Gastrocnemius medialis (tissue), 4 donors: ENCODE measurements around the gene PDE4B. TPM values are rescaled to one million over a fixed set of nuclear protein-coding genes. Genes with fewer than 3 reads are reported as not detected.

Experiments used
- ATAC-seq, 2 donors: fragments of 150-250 bp; one replicate each; pipeline ENCODE4 v1.9.1; 2016
- DNase-seq, 2 donors: peaks; one replicate each; pipeline ENCODE4 v3.0.0-alpha.2; 2019
- H3K27ac ChIP-seq, 4 donors: fragments of 200-600 bp; sonication (generic); 1 replicate in 1 of 4; 2 replicates in 3 of 4; pipeline ENCODE4 v1.5.1; 2016 to 2018; ENCODE audit warnings: mild to moderate bottlenecking in 2 of 4, moderate library complexity in 1 of 4
- H3K27me3 ChIP-seq, 3 donors: fragments of 200-600 bp; sonication (generic) in 2 of 3; 1 replicate in 1 of 3; 2 replicates in 2 of 3; pipeline versions ENCODE4 v1.5.1 to v1.6.0; 2016 to 2019; ENCODE audit warnings: mild to moderate bottlenecking in 1 of 3, moderate library complexity in 1 of 3
- H3K36me3 ChIP-seq, 2 donors: fragments of 200-600 bp; sonication (generic) in 1 of 2; one replicate each; pipeline ENCODE4 v1.5.1; 2017 to 2018
- H3K4me1 ChIP-seq, 2 donors: fragments of 200-600 bp; sonication (generic) in 1 of 2; one replicate each; pipeline ENCODE4 v1.5.1; 2016 to 2017; ENCODE audit warnings: mild to moderate bottlenecking in 2 of 2
- H3K4me3 ChIP-seq, 4 donors: fragments of 200-600 bp; sonication (generic) in 3 of 4; 1 replicate in 1 of 4; 2 replicates in 3 of 4; pipeline ENCODE4 v1.5.1; 2016 to 2019; ENCODE audit warnings: mild to moderate bottlenecking in 2 of 4
- H3K9me3 ChIP-seq, 3 donors: fragments of 200-600 bp; sonication (generic) in 2 of 3; 1 replicate in 1 of 3; 2 replicates in 2 of 3; pipeline ENCODE4 v1.5.1; 2016 to 2019
- POLR2A ChIP-seq, 2 donors: fragments of 450-650 bp; IDR thresholded peaks; one replicate each; pipeline ENCODE4 v1.6.1; 2017; ENCODE audit warnings: antibody characterized with exemption in 2 of 2, mild to moderate bottlenecking in 2 of 2, moderate library complexity in 2 of 2
- in situ Hi-C, 4 donors: fragments of 200-750 bp; cut with MboI; loops; one replicate each; pipeline versions ENCODE4 v1.15.0 to v1.8.0; 2017; ENCODE audit warnings: low sequenced_read_pairs in 4 of 4
- intact Hi-C: fragments of 100-400 bp; cut with DNase I; formaldehyde crosslinking; loops from one replicate; pipeline ENCODE4 v1.15.1; 2023; ENCODE audit warnings: low total_unique reads
- total RNA-seq, 4 donors: library from RNA; depleted of rRNA; stranded (reverse); fragments of >200 nt; gene quantifications; one replicate each; pipeline versions ENCODE4 v1.1.0 to v1.2.3, GENCODE V29; 2016
- TF ChIP-seq, protein P1 (sequence below), 5 experiments: fragments of 450-650 bp in 3 of 5; fragments of 200-600 bp in 2 of 5; sonication (generic) in 2 of 5; IDR thresholded peaks in 4 of 5; conservative IDR thresholded peaks in 1 of 5; 1 replicate in 4 of 5; 2 replicates in 1 of 5; pipeline ENCODE4 v1.5.1; 2016 to 2019; ENCODE audit warnings: antibody characterized with exemption in 5 of 5, mild to moderate bottlenecking in 3 of 5, moderate library complexity in 3 of 5

Gene PDE4B
- total RNA-seq, 4 donors from 2014 or later: 4.5 to 8.5 (median 7.9) TPM

DNA sequence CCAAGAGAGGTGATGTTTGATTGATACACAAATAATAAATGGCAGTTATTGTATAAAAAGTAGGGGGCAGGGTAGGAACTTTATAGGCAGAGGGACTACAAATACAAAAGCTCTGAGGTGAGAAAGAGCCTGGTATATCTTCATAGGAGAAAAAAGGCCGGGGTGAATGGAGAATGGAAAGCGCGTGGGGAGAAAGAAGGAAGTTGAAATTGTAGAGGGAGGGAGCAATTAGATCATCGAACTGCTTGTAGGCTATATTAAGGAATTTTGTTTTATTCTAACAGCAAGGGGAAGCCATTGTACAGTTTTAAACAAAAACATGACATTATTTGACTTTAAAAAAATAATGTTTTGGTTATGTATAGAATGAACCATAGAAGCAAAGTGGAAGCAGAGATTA is 147.4 kb downstream of the PDE4B start:
- Histone ChIP-seq H3K27me3 (no peaks in the 10 kb centered on the region), H3K4me1 (no peaks in the 10 kb centered on the region), H3K36me3 (no peaks in the 10 kb centered on the region), H3K4me3 (no peak overlapping the region), H3K27ac (no peak overlapping the region), H3K9me3 (no peaks in the 10 kb centered on the region)
- in situ Hi-C loops: loop anchor here in 1 of 4 donors (10.0 kb wide), 1 partner anchor 515 kb away; no protein-coding TSS in a partner anchor
- intact Hi-C loops: no loop called here
- DNase-seq: no peak
- ATAC-seq: no peak
- TF ChIP-seq, protein P1, sequence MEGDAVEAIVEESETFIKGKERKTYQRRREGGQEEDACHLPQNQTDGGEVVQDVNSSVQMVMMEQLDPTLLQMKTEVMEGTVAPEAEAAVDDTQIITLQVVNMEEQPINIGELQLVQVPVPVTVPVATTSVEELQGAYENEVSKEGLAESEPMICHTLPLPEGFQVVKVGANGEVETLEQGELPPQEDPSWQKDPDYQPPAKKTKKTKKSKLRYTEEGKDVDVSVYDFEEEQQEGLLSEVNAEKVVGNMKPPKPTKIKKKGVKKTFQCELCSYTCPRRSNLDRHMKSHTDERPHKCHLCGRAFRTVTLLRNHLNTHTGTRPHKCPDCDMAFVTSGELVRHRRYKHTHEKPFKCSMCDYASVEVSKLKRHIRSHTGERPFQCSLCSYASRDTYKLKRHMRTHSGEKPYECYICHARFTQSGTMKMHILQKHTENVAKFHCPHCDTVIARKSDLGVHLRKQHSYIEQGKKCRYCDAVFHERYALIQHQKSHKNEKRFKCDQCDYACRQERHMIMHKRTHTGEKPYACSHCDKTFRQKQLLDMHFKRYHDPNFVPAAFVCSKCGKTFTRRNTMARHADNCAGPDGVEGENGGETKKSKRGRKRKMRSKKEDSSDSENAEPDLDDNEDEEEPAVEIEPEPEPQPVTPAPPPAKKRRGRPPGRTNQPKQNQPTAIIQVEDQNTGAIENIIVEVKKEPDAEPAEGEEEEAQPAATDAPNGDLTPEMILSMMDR (IDR thresholded peaks at IDR 0.05 in 4 of 5, conservative IDR thresholded peaks at IDR 0.05 in 1 of 5): no peak
- TF ChIP-seq POLR2A (IDR thresholded peaks at IDR 0.05): no peak

DNA sequence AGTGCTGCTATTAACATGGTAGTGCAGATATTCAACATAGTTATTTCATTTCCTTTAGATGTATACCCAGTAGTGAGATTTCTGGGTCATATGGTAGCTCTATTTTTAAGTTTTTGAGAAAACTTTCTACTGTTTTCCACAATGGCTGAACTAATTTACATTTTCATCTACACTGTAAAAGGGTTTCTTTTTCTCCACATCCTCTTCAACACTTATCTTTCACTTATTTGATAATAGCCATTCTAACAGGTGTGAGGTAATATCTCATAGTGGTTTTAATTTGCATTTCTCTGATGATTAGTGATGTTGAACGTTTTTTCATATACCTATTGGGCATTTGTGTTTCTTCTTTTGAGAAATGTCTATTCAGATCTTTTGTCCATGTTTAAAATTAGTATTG is 149.8 kb downstream of the PDE4B start:
- no peak for ATAC-seq
- Histone ChIP-seq H3K27ac (no peak overlapping the region), H3K27me3 (no peaks in the 10 kb centered on the region), H3K4me1 (no peaks in the 10 kb centered on the region), H3K36me3 (no peaks in the 10 kb centered on the region), H3K4me3 (no peak overlapping the region), H3K9me3 (no peaks in the 10 kb centered on the region)
- in situ Hi-C loops: loop anchor here in 1 of 4 donors (10.0 kb wide), 1 partner anchor 512 kb away; no protein-coding TSS in a partner anchor
- intact Hi-C loops: no loop called here
- DNase-seq: no peak
- TF ChIP-seq POLR2A (IDR thresholded peaks at IDR 0.05): no peak
- TF ChIP-seq, protein P1 (IDR thresholded peaks at IDR 0.05 in 4 of 5, conservative IDR thresholded peaks at IDR 0.05 in 1 of 5): no peak

DNA sequence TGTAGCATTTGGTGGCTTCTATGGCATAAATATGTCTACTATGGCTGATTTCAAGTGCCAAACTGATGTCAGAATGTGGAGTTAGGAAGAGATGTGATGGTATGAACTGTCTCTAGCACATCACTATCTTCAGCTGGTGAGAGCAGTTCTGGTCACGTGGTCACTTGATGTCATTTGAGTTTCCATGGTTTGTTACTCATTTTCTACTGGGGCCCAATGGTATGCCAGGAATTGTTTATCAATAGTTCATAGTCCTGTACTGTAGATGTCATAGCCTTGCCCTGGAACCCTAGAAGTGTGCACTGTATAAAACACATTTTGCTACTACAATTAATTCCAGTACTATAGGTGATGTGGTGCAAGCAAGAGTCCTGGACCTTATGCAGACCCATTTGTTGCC is 153.7 kb downstream of the PDE4B start:
- Histone ChIP-seq H3K4me1 (no peaks in the 10 kb centered on the region), H3K27me3 (no peaks in the 10 kb centered on the region), H3K9me3 (no peaks in the 10 kb centered on the region), H3K4me3 (no peak overlapping the region), H3K27ac (no peak overlapping the region), H3K36me3 (no peaks in the 10 kb centered on the region)
- no peak for ATAC-seq
- no peak for TF ChIP-seq POLR2A (IDR thresholded peaks at IDR 0.05)
- TF ChIP-seq, protein P1 (IDR thresholded peaks at IDR 0.05 in 4 of 5, conservative IDR thresholded peaks at IDR 0.05 in 1 of 5): no peak
- intact Hi-C loops (no loop called here), in situ Hi-C loops (loop anchor here in 1 of 4 donors (10.0 kb wide), 1 partner anchor 508 kb away; no protein-coding TSS in a partner anchor)
- no peak for DNase-seq

DNA sequence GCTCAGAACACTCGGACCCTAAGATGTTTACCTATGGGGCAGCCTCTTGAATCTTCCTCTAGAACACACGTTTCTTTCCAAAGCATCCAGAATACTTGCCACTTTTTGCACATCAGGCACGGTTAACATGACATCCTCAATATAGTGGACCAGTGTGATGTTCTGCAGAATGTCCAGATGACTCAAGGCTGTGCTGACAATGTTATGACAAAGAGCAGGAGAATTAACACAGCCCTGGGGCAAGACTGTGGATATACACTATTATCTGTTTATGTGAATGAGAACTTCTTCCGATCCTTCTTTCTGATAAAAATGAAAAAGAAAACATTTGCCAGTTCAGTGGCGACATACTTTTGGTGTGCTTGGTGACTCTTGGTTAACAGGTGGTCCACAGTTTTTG is 154.3 kb downstream of the PDE4B start:
- TF ChIP-seq, protein P1 (IDR thresholded peaks at IDR 0.05 in 4 of 5, conservative IDR thresholded peaks at IDR 0.05 in 1 of 5): no peak
- no peak for TF ChIP-seq POLR2A (IDR thresholded peaks at IDR 0.05)
- no peaks in the 10 kb centered on the region for H3K36me3 ChIP-seq
- no peak overlapping the region for H3K4me3 ChIP-seq
- no peaks in the 10 kb centered on the region for H3K27me3 ChIP-seq
- in situ Hi-C loops (loop anchor here in 1 of 4 donors (10.0 kb wide), 1 partner anchor 508 kb away; no protein-coding TSS in a partner anchor), intact Hi-C loops (no loop called here)
- DNase-seq (no peak), ATAC-seq (no peak)
- no peaks in the 10 kb centered on the region for H3K4me1 ChIP-seq
- H3K9me3 ChIP-seq: no peaks in the 10 kb centered on the region
- no peak overlapping the region for H3K27ac ChIP-seq
